Natural killer cell (primary cell): ENCODE data around the gene SPATA3. TPM values are rescaled to one million over a fixed set of nuclear protein-coding genes. Genes with fewer than 3 reads are reported as not detected.

Experiments used
- ATAC-seq, 3 donors: fragments of 150-1000 bp in 2 of 3; fragments of 200-7000 bp in 1 of 3; cut with Tn5 transposase; 1 replicate in 1 of 3; 2 replicates in 2 of 3; pipeline ENCODE4 v1.10.0; 2021; ENCODE audit warnings: mild to moderate bottlenecking in 2 of 3, moderate library complexity in 2 of 3
- DNase-seq, 2 donors: peaks; one replicate each; pipeline versions ENCODE4 v3.0.0 to v3.0.0-alpha.2; 2013 to 2021; ENCODE audit warnings: mixed read lengths in 1 of 2
- H3K27ac ChIP-seq: one replicate; pipeline ENCODE4 v1.5.1; 2013; ENCODE audit warnings: mild to moderate bottlenecking, low read length
- H3K27me3 ChIP-seq: one replicate; pipeline ENCODE4 v1.6.1; 2013; ENCODE audit warnings: low read length; ENCODE audit not compliant: control insufficient read depth, insufficient read depth
- H3K36me3 ChIP-seq: one replicate; pipeline ENCODE4 v1.6.1; 2013; ENCODE audit warnings: low read length; ENCODE audit not compliant: control insufficient read depth, insufficient read depth
- H3K4me1 ChIP-seq: one replicate; pipeline ENCODE4 v1.6.1; 2013; ENCODE audit warnings: low read length; ENCODE audit not compliant: control insufficient read depth, insufficient read depth
- H3K4me3 ChIP-seq: one replicate; pipeline ENCODE4 v1.5.1; 2013; ENCODE audit warnings: low read length
- H3K9me3 ChIP-seq: one replicate; pipeline ENCODE4 v1.6.1; 2013; ENCODE audit warnings: low read length; ENCODE audit not compliant: control insufficient read depth, insufficient read depth
- H3K27ac Mint-ChIP-seq, 2 donors: one replicate each; pipeline ENCODE4 v1.8.0; 2022; ENCODE audit warnings: mild to moderate bottlenecking in 2 of 2, mixed read lengths in 2 of 2, moderate library complexity in 1 of 2
- H3K27me3 Mint-ChIP-seq, 2 donors: one replicate each; pipeline ENCODE4 v1.8.0; 2022; ENCODE audit warnings: low read depth in 2 of 2, mixed read lengths in 2 of 2
- H3K36me3 Mint-ChIP-seq: one replicate; pipeline ENCODE4 v1.8.0; 2022; ENCODE audit warnings: mixed read lengths
- H3K4me1 Mint-ChIP-seq, 2 donors: one replicate each; pipeline ENCODE4 v1.8.0; 2022; ENCODE audit warnings: mixed read lengths in 2 of 2
- H3K4me3 Mint-ChIP-seq: one replicate; pipeline ENCODE4 v1.8.0; 2022; ENCODE audit warnings: mild to moderate bottlenecking, moderate library complexity, mixed read lengths
- H3K9me3 Mint-ChIP-seq, 2 donors: one replicate each; pipeline ENCODE4 v1.8.0; 2022; ENCODE audit warnings: mixed read lengths in 2 of 2
- CTCF ChIP-seq: fragments of 200-600 bp; IDR thresholded peaks from one replicate; pipeline ENCODE4 v1.8.0; 2022; ENCODE audit warnings: antibody characterized with exemption
- WGBS: methylation state at CpG from one replicate; pipeline ENCODE4 v1.1.7; 2013; ENCODE audit warnings: missing lambda C conversion rate; ENCODE audit not compliant: insufficient coverage; 5-methylcytosine and 5-hydroxymethylcytosine counted together
- intact Hi-C: fragments of 100-400 bp; cut with micrococcal nuclease; formaldehyde crosslinking; loops from one replicate; pipeline ENCODE4 v1.14.2; 2022
- total RNA-seq, 4 donors: library from RNA; stranded (reverse); fragments of 120-200 nt in 1 of 4; gene quantifications; one replicate each; pipeline versions ENCODE4 v1.2.3 to v1.2.4, GENCODE V29; 2013 to 2022

The SPATA3 gene
- total RNA-seq, 3 donors from 2014 or later (not counting 1 experiment from before 2014, with no cell fraction given) = not detected

- Histone ChIP-seq H3K27me3 (peaks cover 34% of the 10 kb centered on the region), H3K4me1 (peaks cover 8% of the 10 kb centered on the region), H3K9me3 (no peaks in the 10 kb centered on the region), H3K4me3 (no peak overlapping the region), H3K36me3 (no peaks in the 10 kb centered on the region), H3K27ac (no peak overlapping the region)
- peaks cover 56 to 70% of the 10 kb centered on the region in 2 donors for H3K27me3 Mint-ChIP-seq
- H3K27ac Mint-ChIP-seq = no peak overlapping the region
- DNase-seq = no peak
- H3K4me3 Mint-ChIP-seq = no peak overlapping the region
- H3K9me3 Mint-ChIP-seq = no peaks in the 10 kb centered on the region
- peaks cover 14% of the 10 kb centered on the region in 2 donors for H3K4me1 Mint-ChIP-seq
- no peak for ATAC-seq
- TF ChIP-seq CTCF = no peak
- H3K36me3 Mint-ChIP-seq = no peaks in the 10 kb centered on the region
- intact Hi-C loops = no loop called here
- WGBS = 87% methylated on average over 1 of the region's 1 CpG
Measured at GRCh38 chr2:230955163-230955737, 40.7 kb upstream of the SPATA3 start.

GRCh38 chr2:230956827-230957755, 38.8 kb upstream of the SPATA3 start:
- peaks cover 62 to 82% of the 10 kb centered on the region in 2 donors for H3K27me3 Mint-ChIP-seq
- H3K36me3 Mint-ChIP-seq = no peaks in the 10 kb centered on the region
- peaks cover 14% of the 10 kb centered on the region in 2 donors for H3K4me1 Mint-ChIP-seq
- Histone ChIP-seq H3K4me3 (peak overlapping the region; percentile 28), H3K9me3 (no peaks in the 10 kb centered on the region), H3K27me3 (peaks cover 34% of the 10 kb centered on the region), H3K27ac (peak overlapping the region; percentile 21), H3K36me3 (no peaks in the 10 kb centered on the region), H3K4me1 (peaks cover 8% of the 10 kb centered on the region)
- TF ChIP-seq CTCF = no peak
- no peaks in the 10 kb centered on the region for H3K9me3 Mint-ChIP-seq
- H3K4me3 Mint-ChIP-seq = peak overlapping the region; percentile 78
- H3K27ac Mint-ChIP-seq = peak overlapping the region; percentile 37 to 55
- intact Hi-C loops = no loop called here
- ATAC-seq = peak; percentile 70 to 88 (median 83)
- 8% methylated on average over 43 of the region's 43 CpGs for WGBS
- peak in 1 of 2 donors; percentile 67 for DNase-seq

GRCh38 chr2:230957756-230958391, 38.0 kb upstream of the SPATA3 start:
- H3K4me3 Mint-ChIP-seq = peak overlapping the region; percentile 77
- no peaks in the 10 kb centered on the region for H3K9me3 Mint-ChIP-seq
- no peak for TF ChIP-seq CTCF
- H3K27ac Mint-ChIP-seq = no peak overlapping the region
- peak overlapping the region; percentile 28 for H3K4me3 ChIP-seq
- intact Hi-C loops = no loop called here
- peaks cover 14% of the 10 kb centered on the region in 2 donors for H3K4me1 Mint-ChIP-seq
- no peak overlapping the region for H3K27ac ChIP-seq
- ATAC-seq (no peak), DNase-seq (no peak)
- H3K36me3 ChIP-seq = no peaks in the 10 kb centered on the region
- no peaks in the 10 kb centered on the region for H3K36me3 Mint-ChIP-seq
- H3K27me3 ChIP-seq = peaks cover 37% of the 10 kb centered on the region
- no peaks in the 10 kb centered on the region for H3K9me3 ChIP-seq
- peaks cover 8% of the 10 kb centered on the region for H3K4me1 ChIP-seq
- H3K27me3 Mint-ChIP-seq = peaks cover 63 to 87% of the 10 kb centered on the region in 2 donors
